HepG2 (cell line): Measurements from ENCODE around the gene SUN5. TPM values are rescaled to one million over a fixed set of nuclear protein-coding genes. Genes with fewer than 3 reads are reported as not detected.

Experiments used
- CREB1 ChIP-seq, 2 experiments: fragments of 450-650 bp in 1 of 2; IDR thresholded peaks; 2 replicates each; pipeline ENCODE4 v1.6.1; 2016 to 2017; ENCODE audit warnings: control low read depth in 1 of 2, mild to moderate bottlenecking in 1 of 2, missing compliant biosample characterization in 1 of 2, missing genetic modification characterization in 1 of 2
- FOXJ3 ChIP-seq: sonication (generic); formaldehyde crosslinking; IDR thresholded peaks from 2 replicates; pipeline ENCODE4 v1.4.0; 2020; ENCODE audit warnings: missing genetic modification reagents, mild to moderate bottlenecking, borderline replicate concordance
- PTBP1 ChIP-seq: fragments of 200-400 bp; formaldehyde crosslinking; IDR thresholded peaks from 2 replicates; pipeline ENCODE4 v1.6.1; 2018; ENCODE audit warnings: low read length, low read depth; ENCODE audit not compliant: poor library complexity, severe bottlenecking
- SAFB2 ChIP-seq: sonication (generic); formaldehyde crosslinking; IDR thresholded peaks from 2 replicates; pipeline ENCODE4 v1.5.1; 2020; ENCODE audit warnings: missing genetic modification reagents, low read depth, mild to moderate bottlenecking, borderline replicate concordance
- ZNF776 ChIP-seq: sonication (generic); formaldehyde crosslinking; IDR thresholded peaks from 2 replicates; pipeline ENCODE4 v1.4.0; 2020; ENCODE audit warnings: mild to moderate bottlenecking, missing genetic modification reagents
- polyA plus RNA-seq, 8 experiments: library from polyadenylated mRNA; depleted of rRNA in 3 of 8; stranded (reverse) in 7 of 8; unstranded in 1 of 8; fragments of >200 nt; fragmentation: Illumina TruSeq in 4 of 8; extraction: Trizol in 4 of 8; gene quantifications; 2 replicates each; pipeline versions ENCODE4 v1.2.1 to v1.2.3, GENCODE V29; 2011 to 2016; ENCODE audit warnings: low read depth in 4 of 8, missing spikeins in 1 of 8, mixed read lengths in 1 of 8; ENCODE audit not compliant: insufficient read depth in 1 of 8
- total RNA-seq, 5 experiments: library from RNA; depleted of rRNA; stranded (reverse); fragments of >200 nt; fragmentation: Illumina TruSeq; extraction: Trizol; gene quantifications; 2 replicates each; pipeline ENCODE4 v1.2.3, GENCODE V29; 2016; ENCODE audit warnings: low read depth in 1 of 5
- TF ChIP-seq, protein P1 (sequence below): IDR thresholded peaks from 2 replicates; pipeline ENCODE4 v1.6.1; 2018; ENCODE audit warnings: missing genetic modification reagents, mild to moderate bottlenecking, missing compliant biosample characterization
- TF ChIP-seq, protein P2 (sequence below): sonication (generic); formaldehyde crosslinking; IDR thresholded peaks from 2 replicates; pipeline ENCODE4 v1.5.1; 2020; ENCODE audit warnings: missing genetic modification reagents, mild to moderate bottlenecking, borderline replicate concordance

SUN5 gene
- total and polyA plus RNA-seq, 2 of the 13 experiments (the other 11 are each of a cell fraction or from before 2014, with no cell fraction given): not detected

DNA sequence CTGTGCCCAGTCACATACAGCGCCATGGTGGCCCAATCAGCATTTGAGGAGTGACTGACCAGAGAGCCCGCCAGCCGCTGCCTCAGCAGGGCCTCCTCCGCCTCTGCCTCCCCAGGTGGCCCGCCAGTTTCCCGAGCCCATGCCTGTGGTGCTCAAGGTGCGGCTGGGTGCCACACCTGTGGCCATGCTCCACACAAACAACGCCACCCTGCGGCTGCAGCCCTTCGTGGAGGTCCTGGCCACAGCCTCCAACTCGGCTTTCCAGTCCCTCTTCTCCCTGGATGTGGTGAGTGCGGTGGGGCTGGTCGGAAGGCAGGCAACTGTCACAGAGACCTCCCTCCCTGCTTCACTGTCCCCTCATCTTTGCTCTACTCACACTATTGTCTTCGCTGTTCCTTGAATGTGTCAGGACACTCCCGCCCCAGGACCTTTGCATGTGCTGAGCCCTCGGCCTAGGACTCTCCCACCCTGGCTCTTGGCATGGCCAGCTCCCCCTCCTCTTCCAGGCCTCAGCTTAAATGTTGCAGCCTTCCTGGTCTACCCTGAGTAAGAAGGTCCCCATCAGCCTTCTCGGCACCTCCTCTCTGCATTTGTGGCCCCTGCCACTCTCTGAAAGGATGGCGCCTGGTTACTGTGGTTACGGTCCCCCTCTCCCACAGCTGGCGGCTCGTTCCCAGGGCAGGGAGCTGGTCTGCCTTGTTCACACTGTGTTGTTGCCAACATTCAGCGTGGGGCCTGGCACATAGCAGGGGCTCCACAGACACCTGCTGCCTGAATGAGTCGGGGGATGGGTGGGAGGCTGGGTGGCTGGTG is 15.4 kb upstream of the SUN5 start (continued):
- TF ChIP-seq FOXJ3 (CRISPR knock-in tag): no peak
- TF ChIP-seq, protein P1, sequence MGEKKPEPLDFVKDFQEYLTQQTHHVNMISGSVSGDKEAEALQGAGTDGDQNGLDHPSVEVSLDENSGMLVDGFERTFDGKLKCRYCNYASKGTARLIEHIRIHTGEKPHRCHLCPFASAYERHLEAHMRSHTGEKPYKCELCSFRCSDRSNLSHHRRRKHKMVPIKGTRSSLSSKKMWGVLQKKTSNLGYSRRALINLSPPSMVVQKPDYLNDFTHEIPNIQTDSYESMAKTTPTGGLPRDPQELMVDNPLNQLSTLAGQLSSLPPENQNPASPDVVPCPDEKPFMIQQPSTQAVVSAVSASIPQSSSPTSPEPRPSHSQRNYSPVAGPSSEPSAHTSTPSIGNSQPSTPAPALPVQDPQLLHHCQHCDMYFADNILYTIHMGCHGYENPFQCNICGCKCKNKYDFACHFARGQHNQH (CRISPR knock-in tag): no peak
- no peak for TF ChIP-seq CREB1 (IDR thresholded peaks at IDR 0.05)
- TF ChIP-seq CREB1 (CRISPR knock-in tag; IDR thresholded peaks at IDR 0.05): no peak
- TF ChIP-seq ZNF776 (CRISPR knock-in tag): peak; percentile 54; the same call in 1 of the 2 replicates
- 0 out of 2 replicates have a peak, but pooled peaks have one; percentile 60 for TF ChIP-seq SAFB2 (CRISPR knock-in tag)
- peak; percentile 69 for TF ChIP-seq PTBP1
- TF ChIP-seq, protein P2, sequence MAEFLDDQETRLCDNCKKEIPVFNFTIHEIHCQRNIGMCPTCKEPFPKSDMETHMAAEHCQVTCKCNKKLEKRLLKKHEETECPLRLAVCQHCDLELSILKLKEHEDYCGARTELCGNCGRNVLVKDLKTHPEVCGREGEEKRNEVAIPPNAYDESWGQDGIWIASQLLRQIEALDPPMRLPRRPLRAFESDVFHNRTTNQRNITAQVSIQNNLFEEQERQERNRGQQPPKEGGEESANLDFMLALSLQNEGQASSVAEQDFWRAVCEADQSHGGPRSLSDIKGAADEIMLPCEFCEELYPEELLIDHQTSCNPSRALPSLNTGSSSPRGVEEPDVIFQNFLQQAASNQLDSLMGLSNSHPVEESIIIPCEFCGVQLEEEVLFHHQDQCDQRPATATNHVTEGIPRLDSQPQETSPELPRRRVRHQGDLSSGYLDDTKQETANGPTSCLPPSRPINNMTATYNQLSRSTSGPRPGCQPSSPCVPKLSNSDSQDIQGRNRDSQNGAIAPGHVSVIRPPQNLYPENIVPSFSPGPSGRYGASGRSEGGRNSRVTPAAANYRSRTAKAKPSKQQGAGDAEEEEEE (CRISPR knock-in tag): no peak
- TF ChIP-seq, all 625 proteins: peak for 39
